ENCODE results near the gene ADAMTSL1. TPM values are rescaled to one million over a fixed set of nuclear protein-coding genes. Genes with fewer than 3 reads are reported as not detected.

ADAMTSL1 gene
- total RNA-seq, 4 donors from 2014 or later = 2.0 to 7.3 (median 3.7) TPM

- DNase-seq (ENCODE audit: low spot score) = no peak
- ATAC-seq (ENCODE audit: low FRiP score) = no peak
- TF ChIP-seq, protein P1, sequence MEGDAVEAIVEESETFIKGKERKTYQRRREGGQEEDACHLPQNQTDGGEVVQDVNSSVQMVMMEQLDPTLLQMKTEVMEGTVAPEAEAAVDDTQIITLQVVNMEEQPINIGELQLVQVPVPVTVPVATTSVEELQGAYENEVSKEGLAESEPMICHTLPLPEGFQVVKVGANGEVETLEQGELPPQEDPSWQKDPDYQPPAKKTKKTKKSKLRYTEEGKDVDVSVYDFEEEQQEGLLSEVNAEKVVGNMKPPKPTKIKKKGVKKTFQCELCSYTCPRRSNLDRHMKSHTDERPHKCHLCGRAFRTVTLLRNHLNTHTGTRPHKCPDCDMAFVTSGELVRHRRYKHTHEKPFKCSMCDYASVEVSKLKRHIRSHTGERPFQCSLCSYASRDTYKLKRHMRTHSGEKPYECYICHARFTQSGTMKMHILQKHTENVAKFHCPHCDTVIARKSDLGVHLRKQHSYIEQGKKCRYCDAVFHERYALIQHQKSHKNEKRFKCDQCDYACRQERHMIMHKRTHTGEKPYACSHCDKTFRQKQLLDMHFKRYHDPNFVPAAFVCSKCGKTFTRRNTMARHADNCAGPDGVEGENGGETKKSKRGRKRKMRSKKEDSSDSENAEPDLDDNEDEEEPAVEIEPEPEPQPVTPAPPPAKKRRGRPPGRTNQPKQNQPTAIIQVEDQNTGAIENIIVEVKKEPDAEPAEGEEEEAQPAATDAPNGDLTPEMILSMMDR (IDR thresholded peaks at IDR 0.05) = no peak
These were observed 317.1 kb downstream of the ADAMTSL1 start for GRCh38 chr9:18791074-18791473.

- DNase-seq (ENCODE audit: low spot score) (no peak), ATAC-seq (ENCODE audit: low FRiP score) (no peak)
- TF ChIP-seq, protein P1 (IDR thresholded peaks at IDR 0.05) = no peak
These were observed 319.2 kb downstream of the ADAMTSL1 start for GRCh38 chr9:18793122-18793521.

GRCh38 chr9:18795947-18796671 is 322.2 kb downstream of the ADAMTSL1 start:
- ATAC-seq (ENCODE audit: low FRiP score) (no peak), DNase-seq (ENCODE audit: low spot score) (no peak)
- TF ChIP-seq, protein P1 (IDR thresholded peaks at IDR 0.05) = no peak

- DNase-seq (ENCODE audit: low spot score) (no peak), ATAC-seq (ENCODE audit: low FRiP score) (no peak)
- TF ChIP-seq, protein P1 (IDR thresholded peaks at IDR 0.05) = no peak
These were observed 322.8 kb downstream of the ADAMTSL1 start for GRCh38 chr9:18796696-18797270.

GRCh38 chr9:18798106-18798505 is 324.2 kb downstream of the ADAMTSL1 start:
- no peak for ATAC-seq (ENCODE audit: low FRiP score)
- DNase-seq (ENCODE audit: low spot score) = no peak
- TF ChIP-seq, protein P1 (IDR thresholded peaks at IDR 0.05) = no peak

- TF ChIP-seq, protein P1 (IDR thresholded peaks at IDR 0.05) = no peak
- no peak for DNase-seq (ENCODE audit: low spot score)
- ATAC-seq (ENCODE audit: low FRiP score) = no peak
These were observed 324.7 kb downstream of the ADAMTSL1 start for GRCh38 chr9:18798508-18799290.

Data from omental fat pad (tissue), 4 donors.